Transverse colon (tissue), 4 donors: ENCODE data around the gene MGAT3. TPM values are rescaled to one million over a fixed set of nuclear protein-coding genes. Genes with fewer than 3 reads are reported as not detected.

Source experiments
- DNase-seq: peaks from one replicate; pipeline ENCODE4 v3.0.0-alpha.2; 2019
- H3K27ac ChIP-seq, 4 donors: fragments of 200-600 bp; sonication (generic); 2 replicates each; pipeline ENCODE4 v1.5.1; 2016 to 2018; ENCODE audit warnings: inconsistent platforms in 4 of 4
- H3K27me3 ChIP-seq: fragments of 200-600 bp; sonication (generic); 2 replicates; pipeline ENCODE4 v1.5.1; 2017; ENCODE audit warnings: inconsistent platforms
- H3K36me3 ChIP-seq, 4 donors: fragments of 200-600 bp; sonication (generic); 2 replicates each; pipeline ENCODE4 v1.5.1; 2017 to 2019; ENCODE audit warnings: inconsistent platforms in 4 of 4
- H3K4me1 ChIP-seq, 4 donors: fragments of 200-600 bp; sonication (generic); 2 replicates each; pipeline ENCODE4 v1.5.1; 2017 to 2020; ENCODE audit warnings: inconsistent platforms in 4 of 4
- H3K4me3 ChIP-seq, 4 donors: fragments of 200-600 bp; sonication (generic); 1 replicate in 1 of 4; 2 replicates in 3 of 4; pipeline versions ENCODE4 v1.5.1 to v1.6.1; 2017 to 2019; ENCODE audit warnings: inconsistent platforms in 4 of 4
- H3K9me3 ChIP-seq, 2 donors: fragments of 200-600 bp; sonication (generic); 2 replicates each; pipeline ENCODE4 v1.5.1; 2017 to 2019; ENCODE audit warnings: inconsistent platforms in 2 of 2
- EP300 ChIP-seq: sonication (generic); formaldehyde crosslinking; IDR thresholded peaks from one replicate; pipeline ENCODE4 v1.6.1; 2017; ENCODE audit warnings: antibody characterized with exemption, low read depth
- POLR2A ChIP-seq: fragments of 450-650 bp; IDR thresholded peaks from one replicate; pipeline ENCODE4 v1.6.1; 2016; ENCODE audit warnings: antibody characterized with exemption, mild to moderate bottlenecking, moderate library complexity
- POLR2AphosphoS5 ChIP-seq, 3 donors: sonication (generic); formaldehyde crosslinking; IDR thresholded peaks; one replicate each; pipeline ENCODE4 v1.6.1; 2016; ENCODE audit warnings: antibody characterized with exemption in 3 of 3
- WGBS, 2 donors: methylation state at CpG; one replicate each; pipeline ENCODE4 v1.1.5; 2018; ENCODE audit warnings: low coverage in 1 of 2; 5-methylcytosine and 5-hydroxymethylcytosine counted together
- in situ Hi-C, 4 donors: fragments of 200-750 bp; cut with MboI; loops; one replicate each; pipeline versions ENCODE4 v1.15.0 to v1.15.1; 2017; ENCODE audit warnings: low sequenced_read_pairs in 3 of 4, low pct_ligation_motif_present in 1 of 4, low pct_unique_long_range_greater_than_20kb in 1 of 4
- intact Hi-C: fragments of 100-400 bp; cut with DNase I; formaldehyde crosslinking; loops from one replicate; pipeline ENCODE4 v1.15.1; 2023; ENCODE audit warnings: low total_unique reads
- total RNA-seq, 4 donors: library from RNA; depleted of rRNA; stranded (reverse); fragments of >200 nt; gene quantifications; one replicate each; pipeline ENCODE4 v1.1.0, GENCODE V29; 2016
- TF ChIP-seq, protein P1 (sequence below), 5 experiments: fragments of 200-600 bp in 3 of 5; fragments of 450-650 bp in 2 of 5; sonication (generic) in 3 of 5; IDR thresholded peaks; 1 replicate in 2 of 5; 2 replicates in 3 of 5; pipeline ENCODE4 v1.5.1; 2016 to 2017; ENCODE audit warnings: antibody characterized with exemption in 5 of 5, inconsistent platforms in 3 of 5, mild to moderate bottlenecking in 2 of 5, moderate library complexity in 1 of 5

MGAT3 gene
- total RNA-seq, 4 donors from 2014 or later = 1.2 to 10.1 (median 5.2) TPM

DNA sequence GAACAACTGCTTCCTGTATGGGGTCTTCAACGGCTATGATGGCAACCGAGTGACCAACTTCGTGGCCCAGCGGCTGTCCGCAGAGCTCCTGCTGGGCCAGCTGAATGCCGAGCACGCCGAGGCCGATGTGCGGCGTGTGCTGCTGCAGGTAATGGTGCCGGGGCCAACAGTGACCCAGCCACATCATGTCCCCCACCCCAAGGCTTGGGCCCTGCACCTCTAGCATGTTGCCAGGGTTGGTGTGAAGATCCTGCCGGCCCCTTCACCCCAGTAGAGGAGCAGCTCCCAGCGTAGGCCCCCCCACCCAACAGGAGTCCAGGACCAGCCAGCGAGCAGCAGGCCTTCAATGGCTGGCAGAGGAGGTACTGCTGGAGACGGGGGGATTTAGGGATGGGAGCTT is 41.3 kb upstream of the MGAT3 start:
- intact Hi-C loops (no loop called here), in situ Hi-C loops (no loop called here)
- Histone ChIP-seq H3K4me1 (peaks cover 0 to 25% (median 3%) of the 10 kb centered on the region in 4 donors), H3K27ac (no peak overlapping the region), H3K4me3 (no peak overlapping the region), H3K27me3 (no peaks in the 10 kb centered on the region), H3K36me3 (peaks cover 0 to 34% (median 12%) of the 10 kb centered on the region in 4 donors), H3K9me3 (no peaks in the 10 kb centered on the region)
- WGBS, 2 donors = 95% methylated on average over 15 of the region's 16 CpGs; no CpG with 5 or more reads in 1 of the 2 donors
- TF ChIP-seq EP300 (no peak), POLR2A (no peak), POLR2AphosphoS5 (IDR thresholded peaks at IDR 0.05) (no peak)
- TF ChIP-seq, protein P1, sequence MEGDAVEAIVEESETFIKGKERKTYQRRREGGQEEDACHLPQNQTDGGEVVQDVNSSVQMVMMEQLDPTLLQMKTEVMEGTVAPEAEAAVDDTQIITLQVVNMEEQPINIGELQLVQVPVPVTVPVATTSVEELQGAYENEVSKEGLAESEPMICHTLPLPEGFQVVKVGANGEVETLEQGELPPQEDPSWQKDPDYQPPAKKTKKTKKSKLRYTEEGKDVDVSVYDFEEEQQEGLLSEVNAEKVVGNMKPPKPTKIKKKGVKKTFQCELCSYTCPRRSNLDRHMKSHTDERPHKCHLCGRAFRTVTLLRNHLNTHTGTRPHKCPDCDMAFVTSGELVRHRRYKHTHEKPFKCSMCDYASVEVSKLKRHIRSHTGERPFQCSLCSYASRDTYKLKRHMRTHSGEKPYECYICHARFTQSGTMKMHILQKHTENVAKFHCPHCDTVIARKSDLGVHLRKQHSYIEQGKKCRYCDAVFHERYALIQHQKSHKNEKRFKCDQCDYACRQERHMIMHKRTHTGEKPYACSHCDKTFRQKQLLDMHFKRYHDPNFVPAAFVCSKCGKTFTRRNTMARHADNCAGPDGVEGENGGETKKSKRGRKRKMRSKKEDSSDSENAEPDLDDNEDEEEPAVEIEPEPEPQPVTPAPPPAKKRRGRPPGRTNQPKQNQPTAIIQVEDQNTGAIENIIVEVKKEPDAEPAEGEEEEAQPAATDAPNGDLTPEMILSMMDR (IDR thresholded peaks at IDR 0.05) = no peak
- DNase-seq = no peak

DNA sequence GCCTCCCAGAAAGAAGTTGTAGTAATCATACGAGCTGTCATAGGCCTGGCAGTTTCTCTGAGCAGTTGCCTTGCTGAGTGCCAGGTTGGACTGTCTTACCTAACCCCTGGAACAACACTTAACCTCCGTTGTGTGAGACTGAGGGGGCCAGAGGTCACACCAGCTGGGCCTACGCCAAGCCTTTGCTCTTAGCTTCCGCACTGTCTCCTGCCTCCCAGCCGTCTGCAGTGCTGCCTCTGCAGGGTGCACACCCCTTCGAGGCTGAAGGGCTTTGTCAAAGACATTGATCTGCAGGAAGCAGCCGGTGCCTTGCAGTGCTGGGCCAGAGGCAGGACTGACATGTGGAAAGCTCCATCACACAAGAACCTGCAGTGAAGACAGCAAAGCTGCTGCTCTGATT is 40.5 kb upstream of the MGAT3 start:
- in situ Hi-C loops = no loop called here
- DNase-seq = no peak

DNA sequence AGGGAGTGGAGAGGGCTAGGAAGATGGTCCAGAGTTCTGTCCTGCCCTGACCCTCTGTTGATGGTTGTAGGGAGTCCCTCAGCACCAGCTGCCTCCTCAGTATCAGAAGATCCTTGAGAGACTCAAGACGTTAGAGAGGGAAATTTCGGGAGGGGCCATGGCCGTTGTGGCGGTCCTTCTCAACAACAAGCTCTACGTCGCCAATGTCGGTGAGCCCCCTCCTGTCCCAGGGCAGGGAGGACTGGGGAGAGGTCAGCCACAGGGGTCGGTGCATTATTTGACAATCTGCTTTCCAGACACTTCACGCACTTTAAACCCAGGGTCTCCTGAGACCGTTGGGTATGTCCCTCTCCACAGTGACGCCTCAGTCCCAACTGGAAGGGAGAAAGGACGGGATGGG is 39.2 kb upstream of the MGAT3 start:
- Histone ChIP-seq H3K27me3 (no peaks in the 10 kb centered on the region), H3K27ac (no peak overlapping the region), H3K9me3 (no peaks in the 10 kb centered on the region), H3K4me3 (no peak overlapping the region), H3K4me1 (peaks cover 0 to 13% (median 0%) of the 10 kb centered on the region in 4 donors), H3K36me3 (peaks cover 0 to 34% (median 15%) of the 10 kb centered on the region in 4 donors)
- in situ Hi-C loops (no loop called here), intact Hi-C loops (no loop called here)
- 94 to 96% methylated on average over 5 to 12 of the region's 12 CpGs for WGBS, 2 donors
- no peak for DNase-seq
- no peak for TF ChIP-seq POLR2A
- no peak for TF ChIP-seq POLR2AphosphoS5 (IDR thresholded peaks at IDR 0.05)
- TF ChIP-seq, protein P1 (IDR thresholded peaks at IDR 0.05) = no peak
- TF ChIP-seq EP300 = no peak

More for the DNA sequence above, 40.5 kb upstream of the MGAT3 start:
- Histone ChIP-seq H3K9me3 (no peaks in the 10 kb centered on the region), H3K27me3 (no peaks in the 10 kb centered on the region), H3K36me3 (peaks cover 0 to 34% (median 13%) of the 10 kb centered on the region in 4 donors), H3K27ac (no peak overlapping the region), H3K4me3 (no peak overlapping the region), H3K4me1 (peaks cover 0 to 25% (median 3%) of the 10 kb centered on the region in 4 donors)
- WGBS, 2 donors = 82% methylated on average over 7 of the region's 7 CpGs; no CpG with 5 or more reads in 1 of the 2 donors
- intact Hi-C loops = no loop called here
- TF ChIP-seq, protein P1 (IDR thresholded peaks at IDR 0.05) = no peak
- TF ChIP-seq POLR2A (no peak), POLR2AphosphoS5 (IDR thresholded peaks at IDR 0.05) (no peak), EP300 (no peak)

DNA sequence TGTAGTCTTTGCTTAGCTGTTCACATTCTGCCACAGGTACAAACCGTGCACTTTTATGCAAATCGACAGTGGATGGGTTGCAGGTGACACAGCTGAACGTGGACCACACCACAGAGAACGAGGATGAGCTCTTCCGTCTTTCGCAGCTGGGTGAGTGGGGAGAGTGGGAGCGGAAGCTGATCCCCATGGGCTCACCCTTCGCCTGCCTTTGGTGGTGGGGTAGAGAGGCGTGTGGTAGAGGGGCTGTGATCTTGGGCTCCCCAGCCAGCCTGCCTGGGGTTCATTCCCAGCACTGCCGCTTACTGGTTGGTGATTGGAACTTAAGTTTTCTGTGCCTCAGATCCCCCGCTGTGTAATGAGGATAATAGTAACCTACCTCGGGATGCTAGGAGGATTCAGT is 38.1 kb upstream of the MGAT3 start:
- in situ Hi-C loops (no loop called here), intact Hi-C loops (no loop called here)
- H3K4me1 ChIP-seq = peaks cover 0 to 8% (median 0%) of the 10 kb centered on the region in 4 donors
- no peak overlapping the region for H3K27ac ChIP-seq
- peaks cover 0 to 34% (median 15%) of the 10 kb centered on the region in 4 donors for H3K36me3 ChIP-seq
- DNase-seq = no peak
- no peak overlapping the region for H3K4me3 ChIP-seq
- H3K27me3 ChIP-seq = no peaks in the 10 kb centered on the region
- no peaks in the 10 kb centered on the region for H3K9me3 ChIP-seq
- TF ChIP-seq POLR2AphosphoS5 (IDR thresholded peaks at IDR 0.05) = no peak
- TF ChIP-seq EP300 = no peak
- no peak for TF ChIP-seq POLR2A
- TF ChIP-seq, protein P1 (IDR thresholded peaks at IDR 0.05) = no peak
- 90% methylated on average over 12 of the region's 12 CpGs; no CpG with 5 or more reads in 1 of the 2 donors for WGBS, 2 donors
